Panc1 (cell line): ENCODE data around the gene CNTRL. TPM values are rescaled to one million over a fixed set of nuclear protein-coding genes. Genes with fewer than 3 reads are reported as not detected.
"Not testable (repeated sequence)": the region's sequence is repeated elsewhere in the genome, so short reads cannot be mapped to it uniquely, and the experiment has no call there.

Experiments used
- ATAC-seq: fragments of 200-7000 bp; cut with Tn5 transposase; 2 replicates; pipeline ENCODE4 v1.9.1; 2020; ENCODE audit warnings: mild to moderate bottlenecking, moderate library complexity
- BruUV-seq: library from RNA; stranded (reverse); fragments of 400-500 nt; replicated peaks from 2 replicates; lab custom pipeline; 2021; lab: Mats Ljungman, UMichigan
- CTCF ChIA-PET: fragments of 300-600 bp; sonication (Branson Sonifier 250); formaldehyde crosslinking; loops from one replicate; lab custom pipeline; 2022; ENCODE audit warnings: antibody characterized with exemption; lab: Charles Lee
- POLR2A ChIA-PET: fragments of 300-600 bp; sonication (Branson Sonifier 250); formaldehyde crosslinking; loops from one replicate; lab custom pipeline; 2022; ENCODE audit warnings: antibody characterized with exemption; lab: Charles Lee
- DNase-seq: peaks from one replicate; pipeline ENCODE4 v3.0.0-alpha.2; 2010; ENCODE audit warnings: low read depth, low spot score
- H3K27ac ChIP-seq: 2 replicates; pipeline ENCODE4 v1.5.1; 2011; ENCODE audit warnings: mild to moderate bottlenecking, low read length, inconsistent platforms
- H3K27me3 ChIP-seq: fragments of 200-500 bp; sonication (Bioruptor generic); 2 replicates; pipeline ENCODE4 v1.6.0; 2014; ENCODE audit warnings: low read length, inconsistent platforms; ENCODE audit not compliant: control insufficient read depth, insufficient read depth
- H3K36me3 ChIP-seq: fragments of 200-500 bp; sonication (Bioruptor generic); 2 replicates; pipeline ENCODE4 v1.5.1; 2014; ENCODE audit warnings: inconsistent platforms, mild to moderate bottlenecking, low read length, moderate library complexity; ENCODE audit not compliant: control insufficient read depth, insufficient read depth
- H3K4me1 ChIP-seq: 2 replicates; pipeline ENCODE4 v1.5.1; 2011; ENCODE audit warnings: inconsistent platforms, mild to moderate bottlenecking, low read length, moderate library complexity; ENCODE audit not compliant: control insufficient read depth, insufficient read depth
- H3K4me3 ChIP-seq, 2 experiments: 2 replicates each; pipeline ENCODE4 v1.5.1; 2011 to 2012; ENCODE audit warnings: low read depth in 2 of 2, low read length in 2 of 2, mild to moderate bottlenecking in 2 of 2, inconsistent platforms in 1 of 2, moderate library complexity in 1 of 2
- H3K9me3 ChIP-seq: fragments of 200-500 bp; sonication (Bioruptor generic); 2 replicates; pipeline ENCODE4 v1.5.1; 2014; ENCODE audit warnings: low read depth, mild to moderate bottlenecking, inconsistent platforms, low read length, moderate library complexity; ENCODE audit not compliant: control insufficient read depth, insufficient read depth
- CTCF ChIP-seq: fragments of 450-650 bp; IDR thresholded peaks from 2 replicates; pipeline ENCODE4 v1.5.1; 2017; ENCODE audit warnings: mild to moderate bottlenecking
- POLR2AphosphoS5 ChIP-seq: IDR thresholded peaks from 2 replicates; pipeline ENCODE4 v1.6.1; 2012; ENCODE audit warnings: mild to moderate bottlenecking, low read depth, low read length, moderate library complexity
- REST ChIP-seq, 2 experiments: IDR thresholded peaks; 2 replicates each; pipeline ENCODE4 v1.6.1; 2011 to 2012; ENCODE audit warnings: low read depth in 2 of 2, control low read depth in 1 of 2, low read length in 1 of 2, mild to moderate bottlenecking in 1 of 2, moderate library complexity in 1 of 2; ENCODE audit not compliant: insufficient read depth in 1 of 2
- SIN3A ChIP-seq: IDR thresholded peaks from 2 replicates; pipeline ENCODE4 v1.6.1; 2012; ENCODE audit warnings: low read depth, mild to moderate bottlenecking, low read length, moderate library complexity, borderline replicate concordance; ENCODE audit not compliant: insufficient read depth
- TCF7L2 ChIP-seq: IDR thresholded peaks from 2 replicates; pipeline ENCODE4 v1.6.1; 2011; ENCODE audit warnings: mild to moderate bottlenecking, low read depth, low read length, inconsistent platforms
- in situ Hi-C: cut with HindIII; loops from 2 replicates; pipeline ENCODE4 v1.10.0; 2016; ENCODE audit warnings: low sequenced_read_pairs, low pct_unique_long_range_greater_than_20kb
- intact Hi-C: fragments of 100-400 bp; cut with micrococcal nuclease; formaldehyde crosslinking; loops from one replicate; pipeline ENCODE4 v1.10.0; 2022; ENCODE audit not compliant: unreplicated experiment
- total RNA-seq: library from RNA; stranded (reverse); gene quantifications from one replicate; pipeline ENCODE4 v1.2.1, GENCODE V29; 2021; ENCODE audit not compliant: unreplicated experiment

CNTRL gene
- total RNA-seq, 1 experiment from 2014 or later = 11.5 TPM

GRCh38 chr9:121178676-121179372 lies 104.1 kb downstream of the CNTRL start:
- no peak for TF ChIP-seq CTCF
- no peak for TF ChIP-seq SIN3A
- TF ChIP-seq TCF7L2 = no peak
- TF ChIP-seq REST (IDR thresholded peaks at IDR 0.05; ENCODE audit: insufficient read depth in 1 of 2, low read depth in 2 of 2, low read length in 1 of 2) = no peak
- no peak for TF ChIP-seq POLR2AphosphoS5
- BruUV-seq = no TSS peak
- CTCF ChIA-PET = no interaction called here

GRCh38 chr9:121179373-121179721 lies 104.6 kb downstream of the CNTRL start:
- BruUV-seq = TSS peak; percentile 49
- intact Hi-C loops, H3K4me3 ChIP-seq, CTCF ChIA-PET, H3K9me3 ChIP-seq, ATAC-seq, H3K27ac ChIP-seq, H3K27me3 ChIP-seq, in situ Hi-C loops, H3K36me3 ChIP-seq, DNase-seq, POLR2A ChIA-PET: not testable (repeated sequence)
- H3K4me1 ChIP-seq = peaks cover 13% of the 10 kb centered on the region

More at GRCh38 chr9:121178676-121179372, 104.1 kb downstream of the CNTRL start:
- Histone ChIP-seq H3K27ac (no peak overlapping the region), H3K4me1 (peaks cover 8% of the 10 kb centered on the region), H3K36me3 (peaks cover 2% of the 10 kb centered on the region; the same call in 1 of the 2 replicates), H3K4me3 (no peak overlapping the region), H3K27me3 (no peaks in the 10 kb centered on the region), H3K9me3 (no peaks in the 10 kb centered on the region)
- DNase-seq (no peak), ATAC-seq (no peak)
- intact Hi-C loops = no loop called here
- POLR2A ChIA-PET = no interaction called here
- in situ Hi-C loops = no loop called here

GRCh38 chr9:121179930-121180681 lies 105.4 kb downstream of the CNTRL start:
- no peaks in the 10 kb centered on the region for H3K27me3 ChIP-seq
- DNase-seq = no peak
- peaks cover 17% of the 10 kb centered on the region for H3K4me1 ChIP-seq
- TF ChIP-seq SIN3A (no peak), TCF7L2 (no peak), POLR2AphosphoS5 (no peak), REST (IDR thresholded peaks at IDR 0.05; ENCODE audit: insufficient read depth in 1 of 2, low read depth in 2 of 2, low read length in 1 of 2) (no peak)
- in situ Hi-C loops = no loop called here
- BruUV-seq = no TSS peak
- H3K9me3 ChIP-seq = no peaks in the 10 kb centered on the region
- POLR2A ChIA-PET = no interaction called here
- no peak for ATAC-seq
- CTCF ChIA-PET = interaction anchor here (0.6 kb wide), 1 partner anchor 21 kb away, joined by 4 read pairs; no protein-coding TSS in a partner anchor
- no peak overlapping the region for H3K4me3 ChIP-seq
- intact Hi-C loops = no loop called here
- no peak overlapping the region for H3K27ac ChIP-seq
- peaks cover 2% of the 10 kb centered on the region; the same call in 1 of the 2 replicates for H3K36me3 ChIP-seq
